Measurements from ENCODE around the gene LAMB3. TPM values are rescaled to one million over a fixed set of nuclear protein-coding genes. Genes with fewer than 3 reads are reported as not detected.

Gene LAMB3
- total and polyA plus RNA-seq, 3 donors from 2014 or later = 1.6 to 2.0 (median 1.7) TPM

- Histone ChIP-seq H3K4me3 (no peak overlapping the region), H3K27ac (no peak overlapping the region), H3K36me3 (ENCODE audit: low read depth, missing control alignments) (no peaks in the 10 kb centered on the region), H3K27me3 (no peaks in the 10 kb centered on the region), H3K4me1 (no peaks in the 10 kb centered on the region), H3K9me3 (no peaks in the 10 kb centered on the region)
- 83 to 87% methylated on average over 12 of the region's 12 CpGs for WGBS, 2 donors
- no peak for DNase-seq
- intact Hi-C loops (cut with DNase I; ENCODE audit: low total_unique reads) = no loop called here
- no peak for TF ChIP-seq CTCF (IDR thresholded peaks at IDR 0.05)
Measured at GRCh38 chr1:209612646-209613399, 39.4 kb downstream of the LAMB3 start.

GRCh38 chr1:209611771-209612570 lies 40.3 kb downstream of the LAMB3 start:
- Histone ChIP-seq H3K4me1 (no peaks in the 10 kb centered on the region), H3K4me3 (no peak overlapping the region), H3K27me3 (no peaks in the 10 kb centered on the region), H3K36me3 (ENCODE audit: low read depth, missing control alignments) (no peaks in the 10 kb centered on the region), H3K9me3 (no peaks in the 10 kb centered on the region), H3K27ac (no peak overlapping the region)
- intact Hi-C loops (cut with DNase I; ENCODE audit: low total_unique reads) = no loop called here
- TF ChIP-seq CTCF (IDR thresholded peaks at IDR 0.05) (no peak), POLR2A (IDR thresholded peaks at IDR 0.05) (no peak)
- 83 to 94% methylated on average over 9 to 13 of the region's 13 CpGs for WGBS, 2 donors
- DNase-seq = no peak

GRCh38 chr1:209610631-209610905 lies 41.7 kb downstream of the LAMB3 start:
- Histone ChIP-seq H3K4me1 (no peaks in the 10 kb centered on the region), H3K36me3 (ENCODE audit: low read depth, missing control alignments) (no peaks in the 10 kb centered on the region), H3K27me3 (no peaks in the 10 kb centered on the region), H3K4me3 (no peak overlapping the region), H3K9me3 (no peaks in the 10 kb centered on the region), H3K27ac (no peak overlapping the region)
- TF ChIP-seq CTCF (IDR thresholded peaks at IDR 0.05) = no peak
- no peak for TF ChIP-seq POLR2A (IDR thresholded peaks at IDR 0.05)
- intact Hi-C loops (cut with DNase I; ENCODE audit: low total_unique reads) = no loop called here
- no peak for DNase-seq
- WGBS, 2 donors = 91 to 92% methylated on average over 3 of the region's 3 CpGs

GRCh38 chr1:209609791-209610630 lies 42.2 kb downstream of the LAMB3 start:
- H3K36me3 ChIP-seq (ENCODE audit: low read depth, missing control alignments) = no peaks in the 10 kb centered on the region
- no peaks in the 10 kb centered on the region for H3K4me1 ChIP-seq
- TF ChIP-seq CTCF (IDR thresholded peaks at IDR 0.05) = no peak
- TF ChIP-seq POLR2A (IDR thresholded peaks at IDR 0.05) = no peak
- no peaks in the 10 kb centered on the region for H3K9me3 ChIP-seq
- intact Hi-C loops (cut with DNase I; ENCODE audit: low total_unique reads) = no loop called here
- no peaks in the 10 kb centered on the region for H3K27me3 ChIP-seq
- no peak overlapping the region for H3K27ac ChIP-seq
- 93 to 96% methylated on average over 8 of the region's 8 CpGs for WGBS, 2 donors
- no peak overlapping the region for H3K4me3 ChIP-seq
- DNase-seq = no peak

Data from testis (tissue), 3 donors.